Naive thymus-derived CD4-positive, alpha-beta T cell (primary cell): Measurements from ENCODE around the gene SIAH1. TPM values are rescaled to one million over a fixed set of nuclear protein-coding genes. Genes with fewer than 3 reads are reported as not detected.

Source experiments
- ATAC-seq: fragments of 150-1000 bp; cut with Tn5 transposase; 2 replicates; pipeline ENCODE4 v1.10.0; 2021; ENCODE audit warnings: mild to moderate bottlenecking, moderate library complexity
- CTCF ChIA-PET: fragments of 350-600 bp; sonication (Branson Sonifier 250); formaldehyde crosslinking; loops from one replicate; lab custom pipeline; 2021; ENCODE audit warnings: antibody characterized with exemption; lab: Charles Lee
- POLR2A ChIA-PET: fragments of 350-600 bp; sonication (Branson Sonifier 250); formaldehyde crosslinking; loops from one replicate; lab custom pipeline; 2021; ENCODE audit warnings: antibody characterized with exemption, inconsistent platforms; lab: Charles Lee
- DNase-seq, 9 donors: peaks; one replicate each; pipeline versions ENCODE4 v3.0.0 to v3.0.0-alpha.2; 2020 to 2022; ENCODE audit warnings: mixed read lengths in 1 of 9
- H3K27ac ChIP-seq: one replicate; pipeline ENCODE4 v1.7.0; 2013; ENCODE audit warnings: mild to moderate bottlenecking, low read depth, low read length, moderate library complexity
- H3K27me3 ChIP-seq, 2 donors: one replicate each; pipeline ENCODE4 v1.7.0; 2013; ENCODE audit warnings: low read length in 2 of 2, mild to moderate bottlenecking in 2 of 2, moderate library complexity in 2 of 2; ENCODE audit not compliant: control insufficient read depth in 2 of 2, insufficient read depth in 2 of 2
- H3K36me3 ChIP-seq, 3 experiments: 1 replicate in 2 of 3; 2 replicates in 1 of 3; pipeline ENCODE4 v1.7.0; 2013; ENCODE audit warnings: low read length in 3 of 3, mild to moderate bottlenecking in 3 of 3, moderate library complexity in 1 of 3; ENCODE audit not compliant: insufficient read depth in 3 of 3, control insufficient read depth in 2 of 3
- H3K4me1 ChIP-seq, 2 donors: one replicate each; pipeline ENCODE4 v1.7.0; 2013; ENCODE audit warnings: low read length in 2 of 2, mild to moderate bottlenecking in 2 of 2, moderate library complexity in 1 of 2; ENCODE audit not compliant: control insufficient read depth in 2 of 2, insufficient read depth in 2 of 2
- H3K4me3 ChIP-seq: 2 replicates; pipeline ENCODE4 v1.7.0; 2013; ENCODE audit warnings: mild to moderate bottlenecking, low read length
- H3K9me3 ChIP-seq, 3 experiments: 1 replicate in 2 of 3; 2 replicates in 1 of 3; pipeline ENCODE4 v1.7.0; 2013; ENCODE audit warnings: low read length in 3 of 3; ENCODE audit not compliant: control insufficient read depth in 2 of 3
- H3K27ac Mint-ChIP-seq, 9 donors: one replicate each; pipeline ENCODE4 v1.8.0; 2020 to 2022; ENCODE audit warnings: mixed read lengths in 9 of 9, mild to moderate bottlenecking in 8 of 9, moderate library complexity in 5 of 9, inconsistent platforms in 2 of 9
- H3K27me3 Mint-ChIP-seq, 5 donors: one replicate each; pipeline ENCODE4 v1.8.0; 2021 to 2022; ENCODE audit warnings: mixed read lengths in 5 of 5, mild to moderate bottlenecking in 1 of 5
- H3K36me3 Mint-ChIP-seq, 5 donors: one replicate each; pipeline ENCODE4 v1.8.0; 2020 to 2022; ENCODE audit warnings: mixed read lengths in 5 of 5, mild to moderate bottlenecking in 3 of 5, inconsistent platforms in 1 of 5
- H3K4me1 Mint-ChIP-seq, 7 donors: one replicate each; pipeline ENCODE4 v1.8.0; 2020 to 2022; ENCODE audit warnings: mixed read lengths in 7 of 7, mild to moderate bottlenecking in 3 of 7, inconsistent platforms in 1 of 7
- H3K4me3 Mint-ChIP-seq, 10 donors: one replicate each; pipeline ENCODE4 v1.8.0; 2020 to 2022; ENCODE audit warnings: mild to moderate bottlenecking in 10 of 10, mixed read lengths in 10 of 10, moderate library complexity in 6 of 10, inconsistent platforms in 2 of 10
- H3K9me3 Mint-ChIP-seq, 11 donors: one replicate each; pipeline ENCODE4 v1.8.0; 2020 to 2022; ENCODE audit warnings: mixed read lengths in 11 of 11, mild to moderate bottlenecking in 4 of 11, inconsistent platforms in 1 of 11, moderate library complexity in 1 of 11
- intact Hi-C, 2 donors: fragments of 100-400 bp; cut with micrococcal nuclease; formaldehyde crosslinking; loops; one replicate each; pipeline ENCODE4 v1.15.1; 2023
- polyA plus RNA-seq, 2 donors: library from polyadenylated mRNA; unstranded; fragments of 300-500 nt; fragmentation: Illumina TruSeq; gene quantifications; one replicate each; pipeline ENCODE4 v1.2.3, GENCODE V29; 2021
- total RNA-seq, 6 experiments: library from RNA in 5 of 6; stranded (reverse) in 5 of 6; gene quantifications; 1 replicate in 5 of 6; 2 replicates in 1 of 6; pipeline ENCODE4 v1.2.3 and lab custom pipeline; 2021 to 2026

SIAH1 gene
- total and polyA plus RNA-seq, 7 experiments from 2014 or later: 14.5 to 51.1 (median 19.8) TPM

GRCh38 chr16:48334325-48334724 lies 50.9 kb downstream of the SIAH1 start:
- Histone ChIP-seq H3K4me1 (no peaks in the 10 kb centered on the region), H3K27ac (no peak overlapping the region), H3K4me3 (no peak overlapping the region), H3K36me3 (peaks cover 0 to 34% (median 12%) of the 10 kb centered on the region in 3 experiments), H3K9me3 (no peaks in the 10 kb centered on the region), H3K27me3 (no peaks in the 10 kb centered on the region)
- intact Hi-C loops: no loop called here
- ATAC-seq (no peak), DNase-seq (no peak)
- POLR2A ChIA-PET: no interaction called here
- Mint-ChIP-seq H3K27me3 (no peaks in the 10 kb centered on the region), H3K4me1 (peaks cover 7 to 43% (median 29%) of the 10 kb centered on the region in 7 donors), H3K4me3 (no peak overlapping the region), H3K36me3 (peaks cover 9 to 51% (median 22%) of the 10 kb centered on the region in 5 donors), H3K9me3 (no peaks in the 10 kb centered on the region), H3K27ac (peak overlapping the region in 1 of 9 donors; percentile 62)
- CTCF ChIA-PET: interaction anchor here (0.6 kb wide), 1 partner anchor 12 kb away, joined by 4 read pairs; no protein-coding TSS in a partner anchor

- intact Hi-C loops: no loop called here
- no peaks in the 10 kb centered on the region for H3K4me1 ChIP-seq
- ATAC-seq: no peak
- POLR2A ChIA-PET: interaction anchor here (0.6 to 0.7 kb wide), 2 partner anchors 15 to 1502 kb away, joined by 3 read pairs; partner anchors contain the start of gene C16orf87
- no peaks in the 10 kb centered on the region for H3K27me3 ChIP-seq
- Mint-ChIP-seq H3K27ac (no peak overlapping the region), H3K27me3 (no peaks in the 10 kb centered on the region), H3K4me3 (no peak overlapping the region), H3K9me3 (no peaks in the 10 kb centered on the region), H3K36me3 (peaks cover 4 to 45% (median 16%) of the 10 kb centered on the region in 5 donors), H3K4me1 (peaks cover 4 to 36% (median 24%) of the 10 kb centered on the region in 7 donors)
- no peak for DNase-seq
- H3K36me3 ChIP-seq: peaks cover 0 to 29% (median 12%) of the 10 kb centered on the region in 3 experiments
- CTCF ChIA-PET: no interaction called here
- H3K4me3 ChIP-seq: no peak overlapping the region
- H3K27ac ChIP-seq: no peak overlapping the region
- H3K9me3 ChIP-seq: no peaks in the 10 kb centered on the region
Measured at GRCh38 chr16:48332978-48333377, 52.2 kb downstream of the SIAH1 start.

- CTCF ChIA-PET: interaction anchor here (0.7 kb wide), 1 partner anchor 295 kb away, joined by 4 read pairs; no protein-coding TSS in a partner anchor
- Histone ChIP-seq H3K27me3 (no peaks in the 10 kb centered on the region), H3K9me3 (no peaks in the 10 kb centered on the region), H3K36me3 (peaks cover 0 to 24% (median 9%) of the 10 kb centered on the region in 3 experiments), H3K4me3 (no peak overlapping the region), H3K4me1 (no peaks in the 10 kb centered on the region), H3K27ac (no peak overlapping the region)
- POLR2A ChIA-PET: interaction anchor here (0.7 to 0.8 kb wide), 2 partner anchors 15 to 29 kb away, joined by 3 to 4 read pairs; no protein-coding TSS in a partner anchor
- DNase-seq (no peak), ATAC-seq (no peak)
- H3K36me3 Mint-ChIP-seq: peaks cover 4 to 40% (median 18%) of the 10 kb centered on the region in 5 donors
- H3K27ac Mint-ChIP-seq: peak overlapping the region in 6 of 9 donors; percentile 0 to 76 (median 66)
- no peaks in the 10 kb centered on the region for H3K27me3 Mint-ChIP-seq
- no peaks in the 10 kb centered on the region for H3K9me3 Mint-ChIP-seq
- peaks cover 6 to 37% (median 30%) of the 10 kb centered on the region in 7 donors for H3K4me1 Mint-ChIP-seq
- intact Hi-C loops: no loop called here
- no peak overlapping the region for H3K4me3 Mint-ChIP-seq
Measured at GRCh38 chr16:48330841-48331192, 54.4 kb downstream of the SIAH1 start.

GRCh38 chr16:48330189-48330840 lies 54.9 kb downstream of the SIAH1 start:
- intact Hi-C loops: no loop called here
- no peak overlapping the region for H3K4me3 ChIP-seq
- CTCF ChIA-PET: no interaction called here
- Mint-ChIP-seq H3K27ac (peak overlapping the region in 7 of 9 donors; percentile 0 to 76 (median 63)), H3K4me1 (peaks cover 6 to 39% (median 32%) of the 10 kb centered on the region in 7 donors), H3K36me3 (peaks cover 6 to 39% (median 14%) of the 10 kb centered on the region in 5 donors), H3K27me3 (no peaks in the 10 kb centered on the region), H3K9me3 (no peaks in the 10 kb centered on the region), H3K4me3 (peak overlapping the region in 1 of 10 donors; percentile 23)
- H3K27me3 ChIP-seq: no peaks in the 10 kb centered on the region
- DNase-seq: no peak
- no peaks in the 10 kb centered on the region for H3K9me3 ChIP-seq
- no peak overlapping the region for H3K27ac ChIP-seq
- no peak for ATAC-seq
- POLR2A ChIA-PET: interaction anchor here (0.8 kb wide), 1 partner anchor 14 kb away, joined by 3 read pairs; no protein-coding TSS in a partner anchor
- H3K4me1 ChIP-seq: no peaks in the 10 kb centered on the region
- peaks cover 0 to 20% (median 9%) of the 10 kb centered on the region in 3 experiments for H3K36me3 ChIP-seq

GRCh38 chr16:48329138-48329537 lies 56.1 kb downstream of the SIAH1 start:
- POLR2A ChIA-PET: no interaction called here
- ATAC-seq (no peak), DNase-seq (no peak)
- CTCF ChIA-PET: no interaction called here
- H3K36me3 ChIP-seq: peaks cover 0 to 14% (median 0%) of the 10 kb centered on the region in 3 experiments
- H3K4me3 Mint-ChIP-seq: no peak overlapping the region
- peak overlapping the region in 1 of 9 donors; percentile 41 for H3K27ac Mint-ChIP-seq
- intact Hi-C loops: no loop called here
- no peaks in the 10 kb centered on the region for H3K27me3 ChIP-seq
- H3K4me1 ChIP-seq: no peaks in the 10 kb centered on the region
- H3K36me3 Mint-ChIP-seq: peaks cover 5 to 36% (median 17%) of the 10 kb centered on the region in 5 donors
- H3K4me1 Mint-ChIP-seq: peaks cover 10 to 45% (median 32%) of the 10 kb centered on the region in 7 donors
- H3K27me3 Mint-ChIP-seq: no peaks in the 10 kb centered on the region
- no peaks in the 10 kb centered on the region for H3K9me3 Mint-ChIP-seq
- H3K27ac ChIP-seq: no peak overlapping the region
- no peaks in the 10 kb centered on the region for H3K9me3 ChIP-seq
- no peak overlapping the region for H3K4me3 ChIP-seq

- peaks cover 5 to 40% (median 27%) of the 10 kb centered on the region in 5 donors for H3K36me3 Mint-ChIP-seq
- no peaks in the 10 kb centered on the region for H3K27me3 ChIP-seq
- no peaks in the 10 kb centered on the region for H3K9me3 Mint-ChIP-seq
- H3K4me3 Mint-ChIP-seq: no peak overlapping the region
- H3K27me3 Mint-ChIP-seq: no peaks in the 10 kb centered on the region
- H3K27ac ChIP-seq: no peak overlapping the region
- ChIA-PET POLR2A (no interaction called here), CTCF (interaction anchor here (0.7 kb wide), 1 partner anchor 26 kb away, joined by 3 read pairs; no protein-coding TSS in a partner anchor)
- intact Hi-C loops: no loop called here
- no peaks in the 10 kb centered on the region for H3K9me3 ChIP-seq
- DNase-seq: no peak
- H3K27ac Mint-ChIP-seq: peak overlapping the region in 2 of 9 donors; percentile 29 to 38
- no peak for ATAC-seq
- no peak overlapping the region for H3K4me3 ChIP-seq
- peaks cover 12 to 58% (median 44%) of the 10 kb centered on the region in 7 donors for H3K4me1 Mint-ChIP-seq
- no peaks in the 10 kb centered on the region for H3K4me1 ChIP-seq
- peaks cover 0 to 7% (median 0%) of the 10 kb centered on the region in 3 experiments for H3K36me3 ChIP-seq
Measured at GRCh38 chr16:48326915-48327314, 58.3 kb downstream of the SIAH1 start.
